Ovary (tissue), 9 donors: ENCODE results near the gene DENND1A. TPM values are rescaled to one million over a fixed set of nuclear protein-coding genes. Genes with fewer than 3 reads are reported as not detected.

Experiments
- DNase-seq, 5 donors: peaks; one replicate each; pipeline ENCODE4 v3.0.0-alpha.2; 2019 to 2020
- H3K27ac ChIP-seq, 2 donors: fragments of 200-600 bp; one replicate each; pipeline versions ENCODE4 v1.5.1 to v1.8.0; 2019 to 2022
- H3K27me3 ChIP-seq: fragments of 200-600 bp; one replicate; pipeline ENCODE4 v1.8.0; 2022
- H3K36me3 ChIP-seq: fragments of 200-600 bp; sonication (generic); one replicate; pipeline ENCODE4 v1.5.1; 2019
- H3K4me1 ChIP-seq: one replicate; pipeline ENCODE4 v1.8.1; 2013; ENCODE audit warnings: mild to moderate bottlenecking, moderate library complexity; ENCODE audit not compliant: insufficient read depth
- H3K4me3 ChIP-seq: fragments of 200-600 bp; sonication (generic); one replicate; pipeline ENCODE4 v1.5.1; 2017
- H3K9me3 ChIP-seq, 2 donors: fragments of 200-600 bp in 1 of 2; sonication (generic) in 1 of 2; one replicate each; pipeline versions ENCODE4 v1.5.1 to v1.8.1; 2013 to 2019; ENCODE audit warnings: mild to moderate bottlenecking in 1 of 2, moderate library complexity in 1 of 2
- CTCF ChIP-seq, 3 donors: fragments of 450-650 bp in 2 of 3; fragments of 200-600 bp in 1 of 3; IDR thresholded peaks; one replicate each; pipeline versions ENCODE4 v1.5.1 to v1.8.0; 2016 to 2022; ENCODE audit warnings: antibody characterized with exemption in 3 of 3, mild to moderate bottlenecking in 1 of 3
- EP300 ChIP-seq: sonication (generic); formaldehyde crosslinking; IDR thresholded peaks from one replicate; pipeline ENCODE4 v1.6.1; 2017; ENCODE audit warnings: antibody characterized with exemption
- POLR2A ChIP-seq: fragments of 450-650 bp; IDR thresholded peaks from one replicate; pipeline ENCODE4 v1.6.1; 2017; ENCODE audit warnings: antibody characterized with exemption, mild to moderate bottlenecking, moderate library complexity
- WGBS, 3 donors: extraction: QIAGEN DNeasy Blood & Tissue Kit in 1 of 3; methylation state at CpG; one replicate each; pipeline versions ENCODE4 v1.1.5 to v1.1.7; 2013 to 2017; 5-methylcytosine and 5-hydroxymethylcytosine counted together
- intact Hi-C, 4 donors: fragments of 100-400 bp; cut with DNase I; formaldehyde crosslinking; loops; one replicate each; pipeline versions ENCODE4 v1.11.0 to v1.15.1; 2022 to 2023
- polyA plus RNA-seq, 2 donors: library from polyadenylated mRNA; stranded (reverse); fragments of 200-250 nt in 1 of 2; fragments of 350-450 nt in 1 of 2; fragmentation: Illumina TruSeq in 1 of 2; extraction: RNeasy Lipid Tissue Mini Kit (QIAGEN cat#74804) in 1 of 2; gene quantifications; one replicate each; pipeline ENCODE4 v1.2.3, GENCODE V29; 2013 to 2014
- total RNA-seq, 7 donors: library from RNA; depleted of rRNA in 2 of 7; stranded (reverse); fragments of >200 nt in 2 of 7; fragmentation: NEBNext Ultra II Directional in 3 of 7; extraction: Animal tissue kit (Norgen Biotek cat#: 25700) in 3 of 7; gene quantifications; one replicate each; pipeline versions ENCODE4 v1.1.0 to v1.2.4, GENCODE V29; 2016 to 2023
- donor health status: DM: no; HTN: no; CAD: no; lungs with moderate emphysema.
- donor health status: DM: no; HTN: no; CAD: no.
- donor health status: Bipolar disorder and iron deficiency.
- donor health status: DM: yes; HTN: yes; CAD: no.
- donor health status: DM: no; HTN: no; CAD: no.
- donor health status: DM: yes; HTN: yes; CAD: no.

DENND1A gene
- total and polyA plus RNA-seq, 9 donors: 10.4 to 24.5 (median 17.1) TPM

GRCh38 chr9:123470991-123471770 lies 458.7 kb downstream of the DENND1A start:
- no peaks in the 10 kb centered on the region for H3K4me1 ChIP-seq
- H3K27me3 ChIP-seq: no peaks in the 10 kb centered on the region
- no peak for DNase-seq
- H3K36me3 ChIP-seq: no peaks in the 10 kb centered on the region
- no peak overlapping the region for H3K4me3 ChIP-seq
- no peak for TF ChIP-seq POLR2A
- TF ChIP-seq EP300: no peak
- TF ChIP-seq CTCF (IDR thresholded peaks at IDR 0.05): no peak
- 88 to 96% (median 93%) methylated on average over 21 of the region's 21 CpGs for WGBS, 3 donors
- no peak overlapping the region for H3K27ac ChIP-seq
- intact Hi-C loops: no loop called here
- H3K9me3 ChIP-seq: no peaks in the 10 kb centered on the region

DNA sequence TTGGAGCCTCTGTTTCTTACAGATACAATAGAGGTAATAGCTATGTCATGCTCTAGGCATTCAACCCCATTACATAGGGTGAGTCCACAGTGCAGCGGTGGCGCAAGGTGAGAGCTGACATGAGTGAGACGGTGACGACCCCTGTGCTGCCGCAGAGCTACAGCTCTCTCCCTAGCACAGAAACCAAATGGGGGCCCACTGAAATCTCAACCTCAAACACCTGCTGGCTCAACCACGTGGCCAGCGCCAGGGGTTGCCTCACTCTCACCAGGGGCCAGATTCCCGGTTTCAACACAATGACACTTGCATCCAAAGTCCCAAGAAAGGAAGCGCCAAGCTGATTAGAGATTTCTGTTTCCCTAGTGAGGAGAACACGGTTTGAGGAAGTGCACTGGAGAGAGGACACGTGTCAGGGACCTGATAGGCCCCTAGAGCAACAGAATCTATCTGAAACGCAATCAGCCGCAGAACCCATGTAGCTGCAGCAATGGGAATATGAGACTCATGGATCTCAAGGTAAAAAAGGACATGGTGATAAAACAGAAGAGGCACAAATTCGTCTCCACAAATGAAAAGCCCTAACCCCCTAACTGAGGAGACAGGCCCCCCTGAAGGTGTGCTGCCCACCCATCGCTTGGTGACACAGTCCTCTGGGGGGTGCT lies 459.7 kb downstream of the DENND1A start:
- Histone ChIP-seq H3K27me3 (no peaks in the 10 kb centered on the region), H3K9me3 (no peaks in the 10 kb centered on the region), H3K27ac (no peak overlapping the region), H3K36me3 (no peaks in the 10 kb centered on the region), H3K4me1 (no peaks in the 10 kb centered on the region), H3K4me3 (no peak overlapping the region)
- 88 to 90% (median 88%) methylated on average over 15 of the region's 15 CpGs for WGBS, 3 donors
- TF ChIP-seq POLR2A (no peak), CTCF (IDR thresholded peaks at IDR 0.05) (no peak), EP300 (no peak)
- DNase-seq: no peak
- intact Hi-C loops: no loop called here

DNA sequence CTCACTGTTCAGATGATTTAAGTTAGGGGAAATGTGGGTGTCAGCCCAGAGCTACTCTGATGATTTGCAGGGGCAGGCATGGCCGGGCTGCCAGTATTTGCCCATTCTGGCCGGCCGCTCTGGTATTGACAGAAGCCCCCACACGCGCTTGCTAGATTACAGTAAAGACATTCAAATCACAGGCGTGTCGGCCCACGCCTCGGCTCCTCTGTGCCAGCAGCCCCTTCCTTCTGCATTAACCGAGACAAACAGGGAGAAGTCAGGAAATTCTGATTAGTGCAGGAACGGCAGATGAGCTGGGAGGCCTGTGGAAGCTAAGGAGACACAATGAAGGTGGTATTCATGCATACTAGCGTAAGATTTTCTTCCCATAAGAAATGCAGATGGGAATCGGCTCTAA lies 460.6 kb downstream of the DENND1A start:
- TF ChIP-seq CTCF (IDR thresholded peaks at IDR 0.05) (no peak), POLR2A (no peak), EP300 (no peak)
- no peaks in the 10 kb centered on the region for H3K27me3 ChIP-seq
- intact Hi-C loops: no loop called here
- 76 to 81% (median 79%) methylated on average over 13 of the region's 13 CpGs for WGBS, 3 donors
- H3K9me3 ChIP-seq: no peaks in the 10 kb centered on the region
- no peak for DNase-seq
- no peaks in the 10 kb centered on the region for H3K36me3 ChIP-seq
- no peak overlapping the region for H3K4me3 ChIP-seq
- no peaks in the 10 kb centered on the region for H3K4me1 ChIP-seq
- H3K27ac ChIP-seq: no peak overlapping the region

GRCh38 chr9:123468541-123468940 lies 461.4 kb downstream of the DENND1A start:
- Histone ChIP-seq H3K9me3 (no peaks in the 10 kb centered on the region), H3K36me3 (no peaks in the 10 kb centered on the region), H3K27ac (no peak overlapping the region), H3K4me1 (no peaks in the 10 kb centered on the region), H3K4me3 (no peak overlapping the region), H3K27me3 (no peaks in the 10 kb centered on the region)
- 70 to 83% (median 77%) methylated on average over 5 of the region's 5 CpGs for WGBS, 3 donors
- TF ChIP-seq EP300: no peak
- no peak for TF ChIP-seq CTCF (IDR thresholded peaks at IDR 0.05)
- no peak for TF ChIP-seq POLR2A
- intact Hi-C loops: no loop called here
- DNase-seq: no peak
